NB4 (cell line): ENCODE results near the gene COL9A3.

Experiments used
- MYC ChIP-seq: IDR thresholded peaks from 2 replicates; pipeline ENCODE4 v1.6.1; 2011; ENCODE audit warnings: low read depth, low read length
- POLR2A ChIP-seq: IDR thresholded peaks from 2 replicates; pipeline ENCODE4 v1.6.1; 2011; ENCODE audit warnings: mild to moderate bottlenecking; ENCODE audit not compliant: insufficient read length; ENCODE audit errors: extremely low read depth
- TF ChIP-seq, protein P1 (sequence below): IDR thresholded peaks from one replicate; pipeline ENCODE4 v1.5.1; 2012; ENCODE audit warnings: low read depth, low read length
- TF ChIP-seq, protein P2 (sequence below): IDR thresholded peaks from 2 replicates; pipeline ENCODE4 v1.6.1; 2011; ENCODE audit warnings: low read depth, low read length

GRCh38 chr20:62809530-62810428, 7.1 kb upstream of the COL9A3 start:
- TF ChIP-seq POLR2A (no peak), MYC (no peak)
- TF ChIP-seq, protein P1, sequence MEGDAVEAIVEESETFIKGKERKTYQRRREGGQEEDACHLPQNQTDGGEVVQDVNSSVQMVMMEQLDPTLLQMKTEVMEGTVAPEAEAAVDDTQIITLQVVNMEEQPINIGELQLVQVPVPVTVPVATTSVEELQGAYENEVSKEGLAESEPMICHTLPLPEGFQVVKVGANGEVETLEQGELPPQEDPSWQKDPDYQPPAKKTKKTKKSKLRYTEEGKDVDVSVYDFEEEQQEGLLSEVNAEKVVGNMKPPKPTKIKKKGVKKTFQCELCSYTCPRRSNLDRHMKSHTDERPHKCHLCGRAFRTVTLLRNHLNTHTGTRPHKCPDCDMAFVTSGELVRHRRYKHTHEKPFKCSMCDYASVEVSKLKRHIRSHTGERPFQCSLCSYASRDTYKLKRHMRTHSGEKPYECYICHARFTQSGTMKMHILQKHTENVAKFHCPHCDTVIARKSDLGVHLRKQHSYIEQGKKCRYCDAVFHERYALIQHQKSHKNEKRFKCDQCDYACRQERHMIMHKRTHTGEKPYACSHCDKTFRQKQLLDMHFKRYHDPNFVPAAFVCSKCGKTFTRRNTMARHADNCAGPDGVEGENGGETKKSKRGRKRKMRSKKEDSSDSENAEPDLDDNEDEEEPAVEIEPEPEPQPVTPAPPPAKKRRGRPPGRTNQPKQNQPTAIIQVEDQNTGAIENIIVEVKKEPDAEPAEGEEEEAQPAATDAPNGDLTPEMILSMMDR = no peak
- TF ChIP-seq, protein P2, sequence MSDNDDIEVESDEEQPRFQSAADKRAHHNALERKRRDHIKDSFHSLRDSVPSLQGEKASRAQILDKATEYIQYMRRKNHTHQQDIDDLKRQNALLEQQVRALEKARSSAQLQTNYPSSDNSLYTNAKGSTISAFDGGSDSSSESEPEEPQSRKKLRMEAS = no peak
